AG09309 (cell line): Measurements from ENCODE around the gene DPP6.

ENCODE experiments used
- DNase-seq: peaks from one replicate; pipeline ENCODE4 v3.0.0-alpha.2; 2010; ENCODE audit warnings: low read depth
- H3K4me3 ChIP-seq: 2 replicates; pipeline ENCODE4 v1.5.1; 2011; ENCODE audit warnings: mild to moderate bottlenecking, low read depth, low read length, moderate library complexity; ENCODE audit not compliant: control insufficient read depth
- TF ChIP-seq, protein P1 (sequence below): IDR thresholded peaks from 2 replicates; pipeline ENCODE4 v1.5.1; 2011; ENCODE audit warnings: mild to moderate bottlenecking, low read depth, low read length, inconsistent platforms; ENCODE audit not compliant: insufficient read depth, control insufficient read depth; ENCODE audit errors: missing control alignments

Gene DPP6

DNA sequence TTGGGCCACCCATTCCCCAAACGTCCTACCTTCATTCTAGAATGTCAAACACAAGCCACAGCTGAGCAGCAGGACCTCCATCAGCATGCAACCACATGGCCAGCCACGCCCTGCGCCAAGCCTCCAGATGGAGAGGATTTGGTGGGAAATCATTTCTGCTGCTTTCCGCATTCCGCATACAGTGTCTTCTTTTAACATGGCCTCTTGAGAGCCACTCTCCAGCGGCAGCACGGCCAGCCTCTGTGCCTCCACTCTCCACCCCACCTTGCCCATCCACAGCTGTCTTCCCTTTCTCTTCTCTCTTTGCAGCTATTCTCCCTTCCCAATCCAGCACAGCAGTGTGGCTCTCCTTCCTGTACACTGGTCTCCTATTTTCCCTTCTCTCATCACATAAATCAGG is 561.6 kb downstream of the DPP6 start:
- no peak overlapping the region for H3K4me3 ChIP-seq
- no peak for DNase-seq
- TF ChIP-seq, protein P1, sequence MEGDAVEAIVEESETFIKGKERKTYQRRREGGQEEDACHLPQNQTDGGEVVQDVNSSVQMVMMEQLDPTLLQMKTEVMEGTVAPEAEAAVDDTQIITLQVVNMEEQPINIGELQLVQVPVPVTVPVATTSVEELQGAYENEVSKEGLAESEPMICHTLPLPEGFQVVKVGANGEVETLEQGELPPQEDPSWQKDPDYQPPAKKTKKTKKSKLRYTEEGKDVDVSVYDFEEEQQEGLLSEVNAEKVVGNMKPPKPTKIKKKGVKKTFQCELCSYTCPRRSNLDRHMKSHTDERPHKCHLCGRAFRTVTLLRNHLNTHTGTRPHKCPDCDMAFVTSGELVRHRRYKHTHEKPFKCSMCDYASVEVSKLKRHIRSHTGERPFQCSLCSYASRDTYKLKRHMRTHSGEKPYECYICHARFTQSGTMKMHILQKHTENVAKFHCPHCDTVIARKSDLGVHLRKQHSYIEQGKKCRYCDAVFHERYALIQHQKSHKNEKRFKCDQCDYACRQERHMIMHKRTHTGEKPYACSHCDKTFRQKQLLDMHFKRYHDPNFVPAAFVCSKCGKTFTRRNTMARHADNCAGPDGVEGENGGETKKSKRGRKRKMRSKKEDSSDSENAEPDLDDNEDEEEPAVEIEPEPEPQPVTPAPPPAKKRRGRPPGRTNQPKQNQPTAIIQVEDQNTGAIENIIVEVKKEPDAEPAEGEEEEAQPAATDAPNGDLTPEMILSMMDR = no peak

DNA sequence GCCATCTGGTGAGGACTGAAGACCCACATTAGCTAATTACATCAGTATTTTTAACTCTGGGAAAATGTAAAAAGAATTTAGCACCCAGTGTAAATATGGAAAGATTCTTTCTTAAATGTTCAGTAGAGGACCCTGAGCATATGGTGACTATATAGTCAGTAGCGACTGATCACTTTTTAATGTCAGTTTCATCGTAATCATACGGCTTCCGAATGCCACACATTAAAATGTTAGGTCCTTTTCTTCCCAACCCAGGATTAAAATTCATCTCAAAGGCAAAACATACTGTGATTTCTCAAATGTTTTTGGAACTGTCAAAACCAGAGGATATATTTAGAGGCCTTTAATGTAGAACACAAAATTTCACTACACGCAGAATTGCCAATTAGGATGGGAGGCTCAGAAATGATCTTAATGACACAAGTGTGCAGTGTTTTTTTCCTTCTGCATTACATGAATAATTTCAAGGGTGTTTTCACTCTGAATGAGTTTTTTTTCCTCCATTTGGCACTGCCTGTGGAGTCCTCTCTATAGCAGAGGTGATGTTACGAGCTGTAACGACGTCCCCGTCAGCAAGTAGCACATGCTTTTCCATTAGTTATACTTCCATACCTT is 568.0 kb downstream of the DPP6 start:
- no peak for DNase-seq
- no peak overlapping the region for H3K4me3 ChIP-seq
- TF ChIP-seq, protein P1 = no peak

DNA sequence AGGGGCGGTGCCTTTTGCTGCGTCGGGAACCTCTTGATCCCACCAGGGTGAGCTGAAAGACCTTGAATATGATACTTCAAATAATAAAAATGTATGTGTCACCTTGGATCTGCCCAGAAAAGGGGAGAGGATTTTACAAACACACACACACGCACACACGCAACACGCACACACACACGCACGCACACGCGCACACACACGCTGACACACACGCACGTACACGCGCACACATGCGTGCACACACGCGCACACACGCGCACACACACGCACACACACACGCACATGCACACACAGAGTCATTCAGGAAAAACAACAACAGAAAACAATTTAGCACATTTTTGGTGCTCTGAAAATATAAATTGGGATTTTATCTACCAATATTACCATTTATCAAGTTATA is 571.2 kb downstream of the DPP6 start:
- DNase-seq = no peak
- TF ChIP-seq, protein P1 = no peak
- H3K4me3 ChIP-seq = no peak overlapping the region

DNA sequence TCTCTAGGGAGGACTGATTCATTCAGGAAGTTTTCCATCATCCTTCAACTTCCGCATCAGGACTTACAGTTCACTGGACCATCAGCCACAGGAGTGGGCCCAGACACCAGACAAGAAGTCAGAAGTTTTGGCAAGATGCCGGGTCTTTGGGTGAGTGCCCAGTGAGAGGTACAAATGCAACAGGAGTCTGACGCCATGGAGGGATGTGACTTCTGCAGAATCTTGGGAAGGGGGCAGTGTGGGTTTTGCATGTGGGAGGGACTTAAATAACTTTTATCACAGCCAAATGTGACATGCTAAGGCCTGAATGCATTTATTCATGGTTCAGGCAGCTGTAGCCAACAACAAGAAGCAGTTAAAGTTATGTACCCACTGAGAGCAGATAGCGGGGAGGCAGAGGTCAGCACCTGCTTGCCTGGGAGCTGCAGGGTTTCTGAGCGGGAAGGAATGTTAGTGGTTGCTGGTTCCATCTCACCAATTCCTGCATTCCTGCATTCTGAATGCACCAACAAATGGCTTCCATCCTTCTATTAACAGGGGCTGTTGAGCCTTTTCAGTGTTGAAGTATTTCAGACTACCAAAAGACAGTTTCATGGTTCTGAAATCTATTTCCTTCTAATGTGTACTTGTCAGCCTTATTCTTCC is 575.6 kb downstream of the DPP6 start:
- TF ChIP-seq, protein P1 = no peak
- H3K4me3 ChIP-seq = no peak overlapping the region
- no peak for DNase-seq

DNA sequence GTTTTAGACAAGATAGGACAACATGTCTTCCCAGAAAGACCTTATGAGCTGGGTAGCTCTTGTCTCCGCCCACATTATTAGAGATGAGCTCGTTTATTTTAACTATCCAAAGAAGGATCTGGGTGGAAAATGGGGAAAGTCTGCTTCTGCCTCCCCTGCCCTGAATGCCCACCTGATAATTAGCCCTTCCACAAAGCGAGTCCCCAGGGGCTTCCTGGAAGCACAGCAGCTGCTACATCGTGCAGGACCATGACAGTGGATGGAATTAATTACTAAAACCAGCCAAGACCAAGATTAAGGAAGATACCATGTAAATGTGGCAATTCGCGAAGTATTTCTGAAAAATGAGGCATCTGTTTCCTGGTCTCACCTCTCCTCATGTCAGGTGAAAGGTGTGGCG is 576.4 kb downstream of the DPP6 start:
- DNase-seq = no peak
- no peak overlapping the region for H3K4me3 ChIP-seq
- TF ChIP-seq, protein P1 = no peak

DNA sequence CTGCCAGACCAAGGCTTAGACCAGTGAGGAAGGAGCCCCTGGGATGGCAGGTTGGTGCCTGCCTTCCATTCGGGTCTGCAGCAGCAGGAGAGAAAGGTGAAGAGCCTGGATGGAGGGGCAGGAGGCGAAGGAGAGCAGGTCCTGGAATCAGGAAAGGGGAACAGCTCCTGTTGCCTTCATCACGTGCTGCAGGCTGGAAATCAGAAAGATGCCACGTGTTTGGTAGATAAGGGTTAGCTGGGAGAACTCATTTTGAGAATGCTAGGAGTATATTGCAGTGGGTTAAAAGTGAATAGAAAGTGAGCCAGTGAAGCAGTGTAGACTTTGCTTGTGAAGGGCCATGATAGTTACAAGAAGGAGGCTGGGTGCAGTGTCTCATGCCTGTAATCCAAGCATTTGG is 579.0 kb downstream of the DPP6 start:
- H3K4me3 ChIP-seq = no peak overlapping the region
- TF ChIP-seq, protein P1 = no peak
- no peak for DNase-seq
